H1 (cell line): Measurements from ENCODE around the gene GSTA1.
"Not testable (repeated sequence)": the region's sequence is repeated elsewhere in the genome, so short reads cannot be mapped to it uniquely, and the experiment has no call there.

Experiments
- CTCF ChIP-seq, 3 experiments: IDR thresholded peaks; 1 replicate in 2 of 3; 2 replicates in 1 of 3; pipeline versions ENCODE4 v1.5.1 to v1.6.1; 2011; ENCODE audit warnings: low read length in 3 of 3, mild to moderate bottlenecking in 3 of 3, inconsistent platforms in 2 of 3, low read depth in 1 of 3, moderate library complexity in 1 of 3; ENCODE audit not compliant: insufficient read depth in 1 of 3; ENCODE audit errors: control extremely low read depth in 1 of 3
- EP300 ChIP-seq, 2 experiments: IDR thresholded peaks; 1 replicate in 1 of 2; 2 replicates in 1 of 2; pipeline ENCODE4 v1.6.1; 2011 to 2012; ENCODE audit warnings: low read depth in 2 of 2, low read length in 2 of 2, mild to moderate bottlenecking in 2 of 2, borderline replicate concordance in 1 of 2, inconsistent platforms in 1 of 2, moderate library complexity in 1 of 2
- POLR2A ChIP-seq, 2 experiments: IDR thresholded peaks; 1 replicate in 1 of 2; 2 replicates in 1 of 2; pipeline ENCODE4 v1.6.1; 2011; ENCODE audit warnings: low read depth in 2 of 2, low read length in 2 of 2, mild to moderate bottlenecking in 2 of 2; ENCODE audit errors: control extremely low read depth in 1 of 2
- RBBP5 ChIP-seq: IDR thresholded peaks from 2 replicates; pipeline ENCODE4 v1.7.1; 2012; ENCODE audit warnings: low read depth, mild to moderate bottlenecking, inconsistent platforms, low read length, moderate library complexity, borderline replicate concordance
- SP1 ChIP-seq: IDR thresholded peaks from 2 replicates; pipeline ENCODE4 v1.6.1; 2011; ENCODE audit warnings: low read depth, low read length

GRCh38 chr6:52803668-52804255, at the start of gene GSTA1:
- not testable (repeated sequence) for TF ChIP-seq CTCF (IDR thresholded peaks at IDR 0.05; ENCODE audit: control extremely low read depth in 1 of 3, insufficient read depth in 1 of 3, low read depth in 1 of 3, low read length in 3 of 3); RBBP5; POLR2A (IDR thresholded peaks at IDR 0.05; ENCODE audit: control extremely low read depth in 1 of 2, low read depth in 2 of 2, low read length in 2 of 2); SP1; EP300 (IDR thresholded peaks at IDR 0.05; ENCODE audit: borderline replicate concordance in 1 of 2, low read depth in 2 of 2, low read length in 2 of 2)
